Colonic mucosa (tissue), 4 donors: ENCODE measurements around the gene C1orf198. TPM values are rescaled to one million over a fixed set of nuclear protein-coding genes. Genes with fewer than 3 reads are reported as not detected.

Source experiments
- DNase-seq: peaks from one replicate; pipeline ENCODE4 v3.0.0-alpha.2; 2020
- H3K27ac ChIP-seq: fragments of 200-600 bp; one replicate; pipeline ENCODE4 v1.8.0; 2021
- H3K27me3 ChIP-seq: fragments of 200-600 bp; one replicate; pipeline ENCODE4 v1.8.0; 2021
- H3K36me3 ChIP-seq: fragments of 200-600 bp; one replicate; pipeline ENCODE4 v1.8.0; 2021
- H3K4me1 ChIP-seq: fragments of 200-600 bp; one replicate; pipeline ENCODE4 v1.8.0; 2021; ENCODE audit warnings: mild to moderate bottlenecking
- H3K4me3 ChIP-seq: fragments of 200-600 bp; one replicate; pipeline ENCODE4 v1.8.0; 2021
- H3K9ac ChIP-seq, 2 donors: one replicate each; pipeline ENCODE4 v1.7.0; 2013; ENCODE audit warnings: control low read depth in 2 of 2, low read depth in 2 of 2, low read length in 2 of 2
- H3K9me3 ChIP-seq: fragments of 200-600 bp; one replicate; pipeline ENCODE4 v1.8.0; 2021
- intact Hi-C: fragments of 100-400 bp; cut with DNase I; formaldehyde crosslinking; loops from one replicate; pipeline ENCODE4 v1.14.1; 2022
- total RNA-seq, 2 donors: library from RNA; stranded (reverse); fragmentation: NEBNext Ultra II Directional in 1 of 2; extraction: Animal tissue kit (Norgen Biotek cat#: 25700) in 1 of 2; gene quantifications; one replicate each; pipeline ENCODE4 v1.2.1, GENCODE V29; 2021
- TF ChIP-seq, protein P1 (sequence below): fragments of 200-600 bp; IDR thresholded peaks from one replicate; pipeline ENCODE4 v1.8.0; 2022; ENCODE audit warnings: antibody characterized with exemption, mild to moderate bottlenecking
- donor health status: healthy.
- donor health status: DM: no; HTN: no; CAD: no.
- donor health status: DM: no; HTN: no; CAD: no.

C1orf198 gene
- total RNA-seq, 2 donors from 2014 or later = 19.1 to 24.6 TPM

DNA sequence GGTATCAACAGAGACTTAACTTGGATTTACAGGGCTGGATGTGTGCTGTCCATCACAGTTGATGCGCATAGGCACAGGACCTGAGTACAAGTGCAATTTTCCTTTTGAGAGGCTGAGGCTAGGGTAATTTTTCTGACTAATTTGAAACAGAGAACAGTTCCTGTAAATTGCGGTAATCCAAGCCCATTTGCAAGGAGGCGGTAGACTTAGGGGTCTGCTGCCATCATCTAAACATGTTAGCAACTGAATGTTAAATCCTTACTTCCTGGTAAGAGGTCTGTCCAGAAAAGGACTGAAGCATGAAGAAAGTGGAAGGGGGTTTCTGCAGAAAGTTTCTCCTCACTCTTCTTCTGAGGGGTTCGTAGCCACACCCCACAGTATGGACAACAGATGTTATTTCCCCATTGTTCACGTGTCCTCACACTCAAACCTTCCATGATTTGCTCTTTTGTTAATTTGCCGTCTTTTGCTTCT is 23.7 kb upstream of the C1orf198 start:
- no peaks in the 10 kb centered on the region for H3K4me1 ChIP-seq
- no peaks in the 10 kb centered on the region for H3K9me3 ChIP-seq
- no peak for DNase-seq
- no peaks in the 10 kb centered on the region for H3K36me3 ChIP-seq
- no peak overlapping the region for H3K27ac ChIP-seq
- H3K9ac ChIP-seq = no peak overlapping the region
- TF ChIP-seq, protein P1, sequence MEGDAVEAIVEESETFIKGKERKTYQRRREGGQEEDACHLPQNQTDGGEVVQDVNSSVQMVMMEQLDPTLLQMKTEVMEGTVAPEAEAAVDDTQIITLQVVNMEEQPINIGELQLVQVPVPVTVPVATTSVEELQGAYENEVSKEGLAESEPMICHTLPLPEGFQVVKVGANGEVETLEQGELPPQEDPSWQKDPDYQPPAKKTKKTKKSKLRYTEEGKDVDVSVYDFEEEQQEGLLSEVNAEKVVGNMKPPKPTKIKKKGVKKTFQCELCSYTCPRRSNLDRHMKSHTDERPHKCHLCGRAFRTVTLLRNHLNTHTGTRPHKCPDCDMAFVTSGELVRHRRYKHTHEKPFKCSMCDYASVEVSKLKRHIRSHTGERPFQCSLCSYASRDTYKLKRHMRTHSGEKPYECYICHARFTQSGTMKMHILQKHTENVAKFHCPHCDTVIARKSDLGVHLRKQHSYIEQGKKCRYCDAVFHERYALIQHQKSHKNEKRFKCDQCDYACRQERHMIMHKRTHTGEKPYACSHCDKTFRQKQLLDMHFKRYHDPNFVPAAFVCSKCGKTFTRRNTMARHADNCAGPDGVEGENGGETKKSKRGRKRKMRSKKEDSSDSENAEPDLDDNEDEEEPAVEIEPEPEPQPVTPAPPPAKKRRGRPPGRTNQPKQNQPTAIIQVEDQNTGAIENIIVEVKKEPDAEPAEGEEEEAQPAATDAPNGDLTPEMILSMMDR = no peak
- H3K4me3 ChIP-seq = no peak overlapping the region
- intact Hi-C loops = no loop called here
- H3K27me3 ChIP-seq = no peaks in the 10 kb centered on the region

GRCh38 chr1:230891413-230891812 is 23.1 kb upstream of the C1orf198 start:
- DNase-seq = no peak
- Histone ChIP-seq H3K36me3 (no peaks in the 10 kb centered on the region), H3K27ac (no peak overlapping the region), H3K9me3 (no peaks in the 10 kb centered on the region), H3K9ac (no peak overlapping the region), H3K27me3 (no peaks in the 10 kb centered on the region), H3K4me3 (no peak overlapping the region), H3K4me1 (no peaks in the 10 kb centered on the region)
- intact Hi-C loops = no loop called here
- TF ChIP-seq, protein P1 = no peak

GRCh38 chr1:230884646-230885045 is 16.3 kb upstream of the C1orf198 start:
- H3K27me3 ChIP-seq = no peaks in the 10 kb centered on the region

DNA sequence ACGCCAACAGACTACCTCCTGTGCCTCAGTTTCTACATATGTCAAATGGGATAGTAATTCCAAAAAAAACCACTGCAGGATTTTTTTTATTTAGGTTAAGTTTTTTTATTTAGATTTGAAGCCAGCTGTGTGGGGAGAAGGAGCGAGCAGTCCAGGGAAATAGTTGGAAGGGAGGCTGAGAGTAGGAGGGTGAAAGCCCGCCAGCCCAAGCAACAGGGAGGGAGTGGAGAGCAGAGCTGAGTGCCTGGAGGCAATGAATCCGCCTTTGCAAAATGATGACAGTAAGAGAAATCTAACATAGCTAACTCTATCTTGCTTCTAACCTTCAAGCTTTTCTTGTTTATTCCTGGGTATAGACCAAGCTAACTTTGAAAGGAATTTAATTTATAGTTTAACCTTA is 15.6 kb upstream of the C1orf198 start:
- H3K9ac ChIP-seq = no peak overlapping the region
- TF ChIP-seq, protein P1 = no peak
- intact Hi-C loops = no loop called here
- no peaks in the 10 kb centered on the region for H3K36me3 ChIP-seq
- no peaks in the 10 kb centered on the region for H3K27me3 ChIP-seq
- H3K27ac ChIP-seq = no peak overlapping the region
- H3K4me3 ChIP-seq = no peak overlapping the region
- no peak for DNase-seq
- H3K4me1 ChIP-seq = no peaks in the 10 kb centered on the region
- H3K9me3 ChIP-seq = no peaks in the 10 kb centered on the region

More at GRCh38 chr1:230884646-230885045, 16.3 kb upstream of the C1orf198 start:
- DNase-seq = no peak
- no peak overlapping the region for H3K9ac ChIP-seq
- no peak overlapping the region for H3K4me3 ChIP-seq
- no peaks in the 10 kb centered on the region for H3K36me3 ChIP-seq
- intact Hi-C loops = no loop called here
- H3K27ac ChIP-seq = no peak overlapping the region
- H3K4me1 ChIP-seq = no peaks in the 10 kb centered on the region
- H3K9me3 ChIP-seq = no peaks in the 10 kb centered on the region
- TF ChIP-seq, protein P1 = no peak

GRCh38 chr1:230879778-230880177 is 11.5 kb upstream of the C1orf198 start:
- H3K4me1 ChIP-seq = no peaks in the 10 kb centered on the region
- intact Hi-C loops = no loop called here
- TF ChIP-seq, protein P1 = no peak
- no peak overlapping the region for H3K9ac ChIP-seq
- no peak overlapping the region for H3K4me3 ChIP-seq
- no peak overlapping the region for H3K27ac ChIP-seq
- H3K27me3 ChIP-seq = no peaks in the 10 kb centered on the region
- no peaks in the 10 kb centered on the region for H3K36me3 ChIP-seq
- no peaks in the 10 kb centered on the region for H3K9me3 ChIP-seq
- DNase-seq = no peak

DNA sequence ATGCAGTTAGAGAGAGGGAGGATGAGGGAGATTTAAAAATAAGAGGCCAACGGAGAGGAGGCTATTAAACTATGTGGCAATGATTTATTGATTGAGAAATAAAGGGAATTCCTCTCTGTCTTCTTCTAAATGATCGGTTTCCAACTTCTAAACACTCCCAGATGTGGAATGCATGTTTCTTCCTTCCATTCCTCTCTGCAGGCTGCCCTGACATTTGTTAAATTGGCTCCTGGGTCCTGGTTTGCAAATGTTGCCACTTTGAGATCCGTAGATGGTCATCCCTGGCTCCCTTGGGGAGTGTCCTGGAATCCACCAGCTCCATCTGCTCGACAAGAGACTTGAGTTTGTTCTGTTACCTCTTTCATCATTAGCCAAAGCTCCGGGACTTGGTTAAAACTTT is 10.3 kb upstream of the C1orf198 start:
- no peak overlapping the region for H3K9ac ChIP-seq
- intact Hi-C loops = no loop called here
- H3K36me3 ChIP-seq = no peaks in the 10 kb centered on the region
- TF ChIP-seq, protein P1 = no peak
- no peaks in the 10 kb centered on the region for H3K27me3 ChIP-seq
- H3K4me3 ChIP-seq = no peak overlapping the region
- no peaks in the 10 kb centered on the region for H3K4me1 ChIP-seq
- H3K27ac ChIP-seq = no peak overlapping the region
- DNase-seq = no peak
- no peaks in the 10 kb centered on the region for H3K9me3 ChIP-seq
